Measurements from ENCODE around the gene CMYA5. TPM values are rescaled to one million over a fixed set of nuclear protein-coding genes. Genes with fewer than 3 reads are reported as not detected.
"Not testable (repeated sequence)": the region's sequence is repeated elsewhere in the genome, so short reads cannot be mapped to it uniquely, and the experiment has no call there.

Gene CMYA5
- total RNA-seq, 6 experiments from 2014 or later = 0.31 to 0.87 (median 0.43) TPM

GRCh38 chr5:79704553-79704952 is 14.9 kb downstream of the CMYA5 start:
- Mint-ChIP-seq H3K4me1 (ENCODE audit: low read depth) (peaks cover 14% of the 10 kb centered on the region; the same call in 1 of the 2 replicates), H3K27ac (no peak overlapping the region), H3K27me3 (ENCODE audit: insufficient read depth) (peaks cover 4% of the 10 kb centered on the region), H3K9me3 (no peaks in the 10 kb centered on the region), H3K36me3 (ENCODE audit: low read depth) (peaks cover 4% of the 10 kb centered on the region; the same call in 1 of the 2 replicates), H3K4me3 (no peak overlapping the region)
- DNase-seq = no peak
- TF ChIP-seq CTCF (IDR thresholded peaks at IDR 0.05) = no peak

- Mint-ChIP-seq H3K4me3 (no peak overlapping the region), H3K9me3 (no peaks in the 10 kb centered on the region), H3K36me3 (ENCODE audit: low read depth) (peaks cover 4% of the 10 kb centered on the region; the same call in 1 of the 2 replicates), H3K27ac (no peak overlapping the region), H3K4me1 (ENCODE audit: low read depth) (peaks cover 9% of the 10 kb centered on the region; the same call in 1 of the 2 replicates), H3K27me3 (ENCODE audit: insufficient read depth) (peaks cover 4% of the 10 kb centered on the region)
- no peak for TF ChIP-seq CTCF (IDR thresholded peaks at IDR 0.05)
- DNase-seq = no peak
Observed at GRCh38 chr5:79705632-79706031, 16.0 kb downstream of the CMYA5 start.

- H3K4me1 Mint-ChIP-seq (ENCODE audit: low read depth); H3K27me3 Mint-ChIP-seq (ENCODE audit: insufficient read depth); H3K27ac Mint-ChIP-seq; H3K9me3 Mint-ChIP-seq; DNase-seq; H3K4me3 Mint-ChIP-seq; H3K36me3 Mint-ChIP-seq (ENCODE audit: low read depth): not testable (repeated sequence)
Observed at GRCh38 chr5:79706317-79706716, 16.7 kb downstream of the CMYA5 start.

GRCh38 chr5:79707535-79707934 is 17.9 kb downstream of the CMYA5 start:
- no peak for TF ChIP-seq CTCF (IDR thresholded peaks at IDR 0.05)
- Mint-ChIP-seq H3K4me1 (ENCODE audit: low read depth) (peaks cover 5% of the 10 kb centered on the region; the same call in 1 of the 2 replicates), H3K27ac (no peak overlapping the region), H3K4me3 (no peak overlapping the region), H3K9me3 (no peaks in the 10 kb centered on the region), H3K36me3 (ENCODE audit: low read depth) (peaks cover 4% of the 10 kb centered on the region; the same call in 1 of the 2 replicates), H3K27me3 (ENCODE audit: insufficient read depth) (peaks cover 4% of the 10 kb centered on the region)
- DNase-seq = no peak

- Mint-ChIP-seq H3K4me3 (no peak overlapping the region), H3K27me3 (ENCODE audit: insufficient read depth) (no peaks in the 10 kb centered on the region; the same call in 1 of the 2 replicates), H3K9me3 (no peaks in the 10 kb centered on the region), H3K36me3 (ENCODE audit: low read depth) (no peaks in the 10 kb centered on the region), H3K27ac (no peak overlapping the region), H3K4me1 (ENCODE audit: low read depth) (no peaks in the 10 kb centered on the region)
- no peak for TF ChIP-seq CTCF (IDR thresholded peaks at IDR 0.05)
- DNase-seq = no peak
Observed at GRCh38 chr5:79712741-79713140, 23.1 kb downstream of the CMYA5 start.

- H3K4me3 Mint-ChIP-seq = no peak overlapping the region
- H3K27ac Mint-ChIP-seq = no peak overlapping the region
- H3K27me3 Mint-ChIP-seq (ENCODE audit: insufficient read depth) = no peaks in the 10 kb centered on the region; the same call in 1 of the 2 replicates
- TF ChIP-seq CTCF (IDR thresholded peaks at IDR 0.05) = no peak
- no peaks in the 10 kb centered on the region for H3K36me3 Mint-ChIP-seq (ENCODE audit: low read depth)
- H3K4me1 Mint-ChIP-seq (ENCODE audit: low read depth) = no peaks in the 10 kb centered on the region
- H3K9me3 Mint-ChIP-seq = no peaks in the 10 kb centered on the region
- DNase-seq = no peak
Observed at GRCh38 chr5:79713727-79714126, 24.1 kb downstream of the CMYA5 start.

Measured in HFFc6 (cell line).